HCT116 (cell line): Measurements from ENCODE around the gene NRP1.

Experiments used
- ATF3 ChIP-seq: IDR thresholded peaks from 2 replicates; pipeline ENCODE4 v1.6.1; 2012
- CBX3 ChIP-seq: IDR thresholded peaks from 2 replicates; pipeline ENCODE4 v1.6.1; 2012; ENCODE audit warnings: low read depth
- EZH2 ChIP-seq: fragments of 200-600 bp; sonication (generic); IDR thresholded peaks from 2 replicates; pipeline ENCODE4 v1.6.1; 2017; ENCODE audit warnings: antibody characterized with exemption, mixed run types
- POLR2A ChIP-seq: IDR thresholded peaks from 2 replicates; pipeline ENCODE4 v1.7.0; 2011; ENCODE audit warnings: borderline replicate concordance; ENCODE audit not compliant: insufficient read depth, insufficient read length; ENCODE audit errors: extremely low read depth
- POLR2AphosphoS5 ChIP-seq: IDR thresholded peaks from 2 replicates; pipeline ENCODE4 v1.6.1; 2011; ENCODE audit warnings: mild to moderate bottlenecking, low read depth, low read length, moderate library complexity
- RAD21 ChIP-seq: IDR thresholded peaks from 2 replicates; pipeline ENCODE4 v1.6.1; 2012; ENCODE audit warnings: low read depth, mild to moderate bottlenecking
- SP1 ChIP-seq: IDR thresholded peaks from 2 replicates; pipeline ENCODE4 v1.6.1; 2012; ENCODE audit warnings: low read depth
- TF ChIP-seq, protein P1 (sequence below), 3 experiments: fragments of 200-600 bp in 1 of 3; sonication (generic) in 1 of 3; IDR thresholded peaks in 2 of 3; conservative IDR thresholded peaks in 1 of 3; 2 replicates each; pipeline ENCODE4 v1.5.1; 2012 to 2017; ENCODE audit warnings: low read depth in 2 of 3, low read length in 2 of 3, antibody characterized with exemption in 1 of 3, borderline replicate concordance in 1 of 3, control low read depth in 1 of 3, mild to moderate bottlenecking in 1 of 3, mixed read lengths in 1 of 3, mixed run types in 1 of 3, moderate library complexity in 1 of 3; ENCODE audit not compliant: insufficient read depth in 1 of 3

GRCh38 chr10:33309406-33309805 is 25.1 kb downstream of the NRP1 start:
- TF ChIP-seq ATF3 (no peak), POLR2A (no peak), SP1 (no peak), POLR2AphosphoS5 (no peak), CBX3 (no peak), EZH2 (no peak), RAD21 (no peak)
- TF ChIP-seq, protein P1, sequence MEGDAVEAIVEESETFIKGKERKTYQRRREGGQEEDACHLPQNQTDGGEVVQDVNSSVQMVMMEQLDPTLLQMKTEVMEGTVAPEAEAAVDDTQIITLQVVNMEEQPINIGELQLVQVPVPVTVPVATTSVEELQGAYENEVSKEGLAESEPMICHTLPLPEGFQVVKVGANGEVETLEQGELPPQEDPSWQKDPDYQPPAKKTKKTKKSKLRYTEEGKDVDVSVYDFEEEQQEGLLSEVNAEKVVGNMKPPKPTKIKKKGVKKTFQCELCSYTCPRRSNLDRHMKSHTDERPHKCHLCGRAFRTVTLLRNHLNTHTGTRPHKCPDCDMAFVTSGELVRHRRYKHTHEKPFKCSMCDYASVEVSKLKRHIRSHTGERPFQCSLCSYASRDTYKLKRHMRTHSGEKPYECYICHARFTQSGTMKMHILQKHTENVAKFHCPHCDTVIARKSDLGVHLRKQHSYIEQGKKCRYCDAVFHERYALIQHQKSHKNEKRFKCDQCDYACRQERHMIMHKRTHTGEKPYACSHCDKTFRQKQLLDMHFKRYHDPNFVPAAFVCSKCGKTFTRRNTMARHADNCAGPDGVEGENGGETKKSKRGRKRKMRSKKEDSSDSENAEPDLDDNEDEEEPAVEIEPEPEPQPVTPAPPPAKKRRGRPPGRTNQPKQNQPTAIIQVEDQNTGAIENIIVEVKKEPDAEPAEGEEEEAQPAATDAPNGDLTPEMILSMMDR (IDR thresholded peaks at IDR 0.05 in 2 of 3, conservative IDR thresholded peaks at IDR 0.05 in 1 of 3; ENCODE audit: borderline replicate concordance in 1 of 3, insufficient read depth in 1 of 3, low read depth in 2 of 3, low read length in 2 of 3), result no peak
